Liver (tissue), 9 donors: ENCODE data around the gene ABT1. TPM values are rescaled to one million over a fixed set of nuclear protein-coding genes. Genes with fewer than 3 reads are reported as not detected.
A peak's percentile ranks its signal among the peaks of the same experiment; 100 is the strongest.

Experiments used
- DNase-seq: peaks from one replicate; pipeline ENCODE4 v3.0.0-alpha.2; 2017; ENCODE audit warnings: low spot score
- H3K27ac ChIP-seq, 2 donors: one replicate each; pipeline ENCODE4 v1.7.0; 2013; ENCODE audit warnings: inconsistent platforms in 2 of 2, low read length in 2 of 2, control low read depth in 1 of 2, low read depth in 1 of 2, mild to moderate bottlenecking in 1 of 2
- H3K27me3 ChIP-seq, 4 donors: one replicate each; pipeline versions ENCODE4 v1.6.1 to v1.7.0; 2013; ENCODE audit warnings: low read length in 3 of 4, inconsistent platforms in 1 of 4, mild to moderate bottlenecking in 1 of 4, moderate library complexity in 1 of 4; ENCODE audit not compliant: control insufficient read depth in 4 of 4, insufficient read depth in 4 of 4
- H3K36me3 ChIP-seq, 4 donors: one replicate each; pipeline versions ENCODE4 v1.6.1 to v1.7.0; 2013; ENCODE audit warnings: low read length in 3 of 4, mild to moderate bottlenecking in 3 of 4, low read depth in 1 of 4, moderate library complexity in 1 of 4; ENCODE audit not compliant: control insufficient read depth in 4 of 4, insufficient read depth in 3 of 4
- H3K4me1 ChIP-seq, 4 donors: one replicate each; pipeline versions ENCODE4 v1.6.1 to v1.7.0; 2013; ENCODE audit warnings: low read length in 3 of 4, mild to moderate bottlenecking in 3 of 4, moderate library complexity in 1 of 4; ENCODE audit not compliant: control insufficient read depth in 4 of 4, insufficient read depth in 4 of 4
- H3K4me3 ChIP-seq, 3 donors: one replicate each; pipeline versions ENCODE4 v1.6.1 to v1.7.0; 2013; ENCODE audit warnings: low read length in 3 of 3, control low read depth in 1 of 3, low read depth in 1 of 3, mild to moderate bottlenecking in 1 of 3
- H3K9ac ChIP-seq, 2 donors: one replicate each; pipeline ENCODE4 v1.7.0; 2013; ENCODE audit warnings: low read length in 2 of 2, mild to moderate bottlenecking in 2 of 2, moderate library complexity in 2 of 2, control low read depth in 1 of 2, low read depth in 1 of 2
- H3K9me3 ChIP-seq, 4 donors: one replicate each; pipeline versions ENCODE4 v1.6.1 to v1.7.0; 2013; ENCODE audit warnings: low read length in 3 of 4; ENCODE audit not compliant: control insufficient read depth in 4 of 4
- CTCF ChIP-seq: fragments of 150-350 bp; IDR thresholded peaks from 2 replicates; pipeline ENCODE4 v1.5.1; 2017; ENCODE audit warnings: improper control_type of control experiment, low read depth, low read length; ENCODE audit not compliant: missing input control
- EGR1 ChIP-seq, 2 donors: IDR thresholded peaks; 2 replicates each; pipeline ENCODE4 v1.6.1; 2016 to 2018; ENCODE audit warnings: antibody characterized with exemption in 2 of 2, low read depth in 2 of 2
- FOXA1 ChIP-seq: IDR thresholded peaks from 2 replicates; pipeline ENCODE4 v1.6.1; 2016; ENCODE audit warnings: antibody characterized with exemption
- FOXA2 ChIP-seq: IDR thresholded peaks from 2 replicates; pipeline ENCODE4 v1.6.1; 2016; ENCODE audit warnings: antibody characterized with exemption
- GABPA ChIP-seq, 2 donors: IDR thresholded peaks in 1 of 2; conservative IDR thresholded peaks in 1 of 2; 2 replicates each; pipeline ENCODE4 v1.6.1; 2016; ENCODE audit warnings: antibody characterized with exemption in 2 of 2, mild to moderate bottlenecking in 1 of 2, moderate library complexity in 1 of 2
- HNF4A ChIP-seq, 2 donors: conservative IDR thresholded peaks; 2 replicates each; pipeline ENCODE4 v1.6.1; 2016; ENCODE audit warnings: antibody characterized with exemption in 2 of 2, mild to moderate bottlenecking in 2 of 2
- HNF4G ChIP-seq: IDR thresholded peaks from 2 replicates; pipeline ENCODE4 v1.6.1; 2016; ENCODE audit warnings: antibody characterized with exemption
- JUND ChIP-seq, 2 donors: IDR thresholded peaks; 2 replicates each; pipeline ENCODE4 v1.6.1; 2016; ENCODE audit warnings: antibody characterized with exemption in 2 of 2
- NR2F2 ChIP-seq: IDR thresholded peaks from 2 replicates; pipeline ENCODE4 v1.6.1; 2016; ENCODE audit warnings: antibody characterized with exemption
- RAD21 ChIP-seq, 2 donors: IDR thresholded peaks; 2 replicates each; pipeline ENCODE4 v1.6.1; 2016; ENCODE audit warnings: antibody characterized with exemption in 2 of 2, mild to moderate bottlenecking in 2 of 2
- REST ChIP-seq: IDR thresholded peaks from 2 replicates; pipeline ENCODE4 v1.6.1; 2016; ENCODE audit warnings: antibody characterized with exemption, mild to moderate bottlenecking
- RXRA ChIP-seq, 2 donors: IDR thresholded peaks; 2 replicates each; pipeline ENCODE4 v1.6.1; 2017 to 2018; ENCODE audit warnings: antibody characterized with exemption in 2 of 2, mild to moderate bottlenecking in 1 of 2
- SP1 ChIP-seq: IDR thresholded peaks from 2 replicates; pipeline ENCODE4 v1.6.1; 2018; ENCODE audit warnings: antibody characterized with exemption, mild to moderate bottlenecking
- TAF1 ChIP-seq: conservative IDR thresholded peaks from 2 replicates; pipeline ENCODE4 v1.6.1; 2016; ENCODE audit warnings: antibody characterized with exemption, mild to moderate bottlenecking
- YY1 ChIP-seq: IDR thresholded peaks from 2 replicates; pipeline ENCODE4 v1.6.1; 2016; ENCODE audit warnings: antibody characterized with exemption, mild to moderate bottlenecking
- WGBS: extraction: QIAGEN DNeasy Blood & Tissue Kit; methylation state at CpG from one replicate; pipeline ENCODE4 v1.1.7; 2013; 5-methylcytosine and 5-hydroxymethylcytosine counted together
- polyA plus RNA-seq, 2 donors: library from polyadenylated mRNA; stranded (reverse) in 1 of 2; unstranded in 1 of 2; fragments of 200-250 nt in 1 of 2; fragments of >200 nt in 1 of 2; fragmentation: Nextera tagmentation in 1 of 2; extraction: Ambion mirVana in 1 of 2; gene quantifications; one replicate each; pipeline versions ENCODE4 v1.2.1 to v1.2.3, GENCODE V29; 2013 to 2015
- total RNA-seq, 2 donors: library from RNA; depleted of rRNA; stranded (reverse); fragments of >200 nt; gene quantifications; one replicate each; pipeline ENCODE4 v1.2.3, GENCODE V29; 2014
- TF ChIP-seq, protein P1 (sequence below): IDR thresholded peaks from 2 replicates; pipeline ENCODE4 v1.6.1; 2016; ENCODE audit warnings: antibody characterized with exemption
- TF ChIP-seq, protein P2 (sequence below): IDR thresholded peaks from 2 replicates; pipeline ENCODE4 v1.6.1; 2016; ENCODE audit warnings: antibody characterized with exemption
- TF ChIP-seq, protein P3 (sequence below): IDR thresholded peaks from 2 replicates; pipeline ENCODE4 v1.6.1; 2016; ENCODE audit warnings: antibody characterized with exemption
- donor health status: healthy.
- donor health status: healthy.
- donor health status: healthy.
- donor health status: healthy.
- donor health status: healthy.

ABT1 gene
- total and polyA plus RNA-seq, 4 donors: 8.3 to 13.0 (median 10.0) TPM

DNA sequence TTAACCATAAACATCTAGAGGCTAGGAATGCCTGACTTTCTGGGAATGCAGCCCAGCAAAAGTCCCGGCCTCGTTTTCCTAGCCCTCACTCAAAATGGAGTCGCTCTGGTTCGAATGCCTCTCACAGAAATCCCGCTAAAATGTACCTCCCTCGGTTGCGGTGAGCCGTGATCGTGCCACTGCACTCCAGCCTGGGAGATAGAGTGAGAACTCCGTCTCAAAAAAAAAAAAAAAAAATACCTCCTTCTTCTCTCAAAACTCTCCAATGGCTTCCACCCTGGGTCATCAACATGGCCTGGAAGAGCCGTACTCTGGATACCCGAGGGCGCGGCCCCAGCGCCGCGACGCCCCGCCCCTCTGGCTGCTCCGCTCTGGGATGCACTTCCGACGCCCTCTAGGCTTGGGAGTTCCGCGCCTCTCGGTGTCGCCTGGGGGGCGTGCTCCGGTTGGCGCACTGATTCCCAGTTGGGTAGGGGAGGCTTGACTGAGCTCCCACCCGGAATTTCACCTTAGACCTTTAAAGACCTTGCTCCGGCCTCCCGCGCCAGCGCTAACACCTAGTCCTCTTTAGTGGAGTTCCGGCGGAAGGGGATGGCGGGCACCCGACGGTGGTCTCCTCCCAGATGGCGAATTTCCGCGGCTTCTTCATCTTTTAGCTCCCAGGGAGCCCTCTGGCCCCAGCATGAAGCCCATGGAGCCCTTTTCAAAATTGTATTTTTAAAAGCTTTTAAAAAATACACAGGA, 46.3 kb upstream of the ABT1 start:
- Histone ChIP-seq H3K27ac (no peak overlapping the region), H3K9ac (no peak overlapping the region), H3K4me3 (peak overlapping the region in 2 of 3 donors; percentile 37 to 54), H3K9me3 (peaks cover 0 to 2% (median 0%) of the 10 kb centered on the region in 4 donors), H3K27me3 (no peaks in the 10 kb centered on the region), H3K36me3 (peaks cover 0 to 3% (median 0%) of the 10 kb centered on the region in 4 donors), H3K4me1 (peaks cover 4 to 21% (median 17%) of the 10 kb centered on the region in 4 donors)
- TF ChIP-seq YY1 (peak; percentile 37), REST (no peak)
- peak; percentile 66 for DNase-seq
- 13% methylated on average over 42 of the region's 42 CpGs for WGBS

DNA sequence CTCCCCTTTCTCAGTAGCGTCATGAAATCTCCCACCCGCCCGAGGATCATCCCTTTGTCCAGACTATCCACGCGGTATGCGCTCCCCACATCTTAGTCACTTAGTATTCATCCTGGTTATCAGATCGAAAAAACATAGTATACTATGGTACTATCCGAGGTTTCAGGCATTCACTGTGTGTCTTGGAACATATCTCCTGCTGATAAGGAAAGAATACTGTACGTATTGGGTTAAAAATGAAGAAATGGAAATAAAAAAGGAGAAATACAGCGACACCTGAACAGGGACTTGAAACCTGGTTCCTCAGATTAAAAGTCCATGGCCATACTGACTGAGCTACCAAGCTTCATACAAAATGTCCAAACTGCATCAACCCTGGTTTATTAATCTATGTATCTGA, 44.5 kb upstream of the ABT1 start:
- no peak overlapping the region for H3K9ac ChIP-seq
- H3K36me3 ChIP-seq: no peaks in the 10 kb centered on the region
- TF ChIP-seq FOXA1: no peak
- no peak for TF ChIP-seq GABPA (IDR thresholded peaks at IDR 0.05 in 1 of 2, conservative IDR thresholded peaks at IDR 0.05 in 1 of 2)
- no peak for TF ChIP-seq RXRA (IDR thresholded peaks at IDR 0.05)
- no peak for TF ChIP-seq REST
- TF ChIP-seq, protein P1, sequence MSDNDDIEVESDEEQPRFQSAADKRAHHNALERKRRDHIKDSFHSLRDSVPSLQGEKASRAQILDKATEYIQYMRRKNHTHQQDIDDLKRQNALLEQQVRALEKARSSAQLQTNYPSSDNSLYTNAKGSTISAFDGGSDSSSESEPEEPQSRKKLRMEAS: no peak
- no peak for TF ChIP-seq HNF4A (conservative IDR thresholded peaks at IDR 0.05)
- no peak for TF ChIP-seq FOXA2
- TF ChIP-seq TAF1: no peak
- no peak for TF ChIP-seq SP1
- TF ChIP-seq YY1: no peak
- TF ChIP-seq, protein P2, sequence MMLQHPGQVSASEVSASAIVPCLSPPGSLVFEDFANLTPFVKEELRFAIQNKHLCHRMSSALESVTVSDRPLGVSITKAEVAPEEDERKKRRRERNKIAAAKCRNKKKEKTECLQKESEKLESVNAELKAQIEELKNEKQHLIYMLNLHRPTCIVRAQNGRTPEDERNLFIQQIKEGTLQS: no peak
- TF ChIP-seq HNF4G: no peak
- TF ChIP-seq RAD21 (IDR thresholded peaks at IDR 0.05): no peak
- TF ChIP-seq, protein P3, sequence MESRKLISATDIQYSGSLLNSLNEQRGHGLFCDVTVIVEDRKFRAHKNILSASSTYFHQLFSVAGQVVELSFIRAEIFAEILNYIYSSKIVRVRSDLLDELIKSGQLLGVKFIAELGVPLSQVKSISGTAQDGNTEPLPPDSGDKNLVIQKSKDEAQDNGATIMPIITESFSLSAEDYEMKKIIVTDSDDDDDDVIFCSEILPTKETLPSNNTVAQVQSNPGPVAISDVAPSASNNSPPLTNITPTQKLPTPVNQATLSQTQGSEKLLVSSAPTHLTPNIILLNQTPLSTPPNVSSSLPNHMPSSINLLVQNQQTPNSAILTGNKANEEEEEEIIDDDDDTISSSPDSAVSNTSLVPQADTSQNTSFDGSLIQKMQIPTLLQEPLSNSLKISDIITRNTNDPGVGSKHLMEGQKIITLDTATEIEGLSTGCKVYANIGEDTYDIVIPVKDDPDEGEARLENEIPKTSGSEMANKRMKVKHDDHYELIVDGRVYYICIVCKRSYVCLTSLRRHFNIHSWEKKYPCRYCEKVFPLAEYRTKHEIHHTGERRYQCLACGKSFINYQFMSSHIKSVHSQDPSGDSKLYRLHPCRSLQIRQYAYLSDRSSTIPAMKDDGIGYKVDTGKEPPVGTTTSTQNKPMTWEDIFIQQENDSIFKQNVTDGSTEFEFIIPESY: no peak
- no peak for TF ChIP-seq NR2F2
- no peak for TF ChIP-seq EGR1 (IDR thresholded peaks at IDR 0.05; ENCODE audit: low read depth in 2 of 2)
- TF ChIP-seq CTCF: no peak
- no peak for TF ChIP-seq JUND (IDR thresholded peaks at IDR 0.05)
- H3K4me3 ChIP-seq: no peak overlapping the region
- DNase-seq: no peak
- H3K9me3 ChIP-seq: peaks cover 0 to 2% (median 0%) of the 10 kb centered on the region in 4 donors
- H3K27ac ChIP-seq: no peak overlapping the region
- H3K4me1 ChIP-seq: peaks cover 4 to 21% (median 17%) of the 10 kb centered on the region in 4 donors
- 91% methylated on average over 10 of the region's 10 CpGs for WGBS
- no peaks in the 10 kb centered on the region for H3K27me3 ChIP-seq
